IPS DF 6.9 (cell line): ENCODE measurements around the gene ESYT3.
"Not testable (repeated sequence)": the region's sequence is repeated elsewhere in the genome, so short reads cannot be mapped to it uniquely, and the experiment has no call there.

Experiments used
- DNase-seq: peaks from one replicate; pipeline ENCODE4 v3.0.0-alpha.2; 2013; ENCODE audit warnings: low read depth, low spot score
- H3K27ac ChIP-seq: one replicate; pipeline ENCODE4 v1.5.1; 2013; ENCODE audit warnings: low read length, control low read depth
- H3K27me3 ChIP-seq: 2 replicates; pipeline ENCODE4 v1.6.1; 2013; ENCODE audit warnings: mild to moderate bottlenecking, low read length; ENCODE audit not compliant: control insufficient read depth, insufficient read depth
- H3K36me3 ChIP-seq: 2 replicates; pipeline ENCODE4 v1.6.1; 2013; ENCODE audit warnings: low read length; ENCODE audit not compliant: control insufficient read depth, insufficient read depth
- H3K4me1 ChIP-seq: 2 replicates; pipeline ENCODE4 v1.6.1; 2013; ENCODE audit warnings: low read length; ENCODE audit not compliant: control insufficient read depth, insufficient read depth
- H3K4me3 ChIP-seq: 2 replicates; pipeline ENCODE4 v1.5.1; 2013; ENCODE audit warnings: mild to moderate bottlenecking, low read length
- H3K9me3 ChIP-seq: 2 replicates; pipeline ENCODE4 v1.6.1; 2013; ENCODE audit warnings: low read length, inconsistent platforms; ENCODE audit not compliant: control insufficient read depth, insufficient read depth
- WGBS: extraction: QIAGEN DNeasy Blood & Tissue Kit; methylation state at CpG from one replicate; pipeline ENCODE4 v1.1.7; 2013; ENCODE audit warnings: mixed read lengths, missing lambda C conversion rate; ENCODE audit not compliant: insufficient read length, insufficient coverage; 5-methylcytosine and 5-hydroxymethylcytosine counted together

The ESYT3 gene

DNA sequence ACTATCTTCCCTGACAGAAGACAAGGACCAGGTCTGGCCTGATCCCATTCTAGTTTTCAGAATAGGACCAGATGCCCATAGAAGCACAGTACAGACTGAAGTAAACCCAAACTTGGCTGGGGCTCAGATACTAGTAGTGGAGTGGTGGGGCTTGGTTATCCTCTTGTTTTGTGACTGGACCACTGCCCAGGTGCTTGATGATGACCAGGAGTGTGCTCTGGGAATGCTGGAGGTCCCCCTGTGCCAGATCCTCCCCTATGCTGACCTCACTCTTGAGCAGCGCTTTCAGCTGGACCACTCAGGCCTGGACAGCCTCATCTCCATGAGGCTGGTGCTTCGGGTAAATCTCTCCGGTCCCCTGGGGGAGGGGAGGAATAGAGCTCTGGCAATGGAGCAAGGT, 36.3 kb downstream of the ESYT3 start:
- no peak for DNase-seq

DNA sequence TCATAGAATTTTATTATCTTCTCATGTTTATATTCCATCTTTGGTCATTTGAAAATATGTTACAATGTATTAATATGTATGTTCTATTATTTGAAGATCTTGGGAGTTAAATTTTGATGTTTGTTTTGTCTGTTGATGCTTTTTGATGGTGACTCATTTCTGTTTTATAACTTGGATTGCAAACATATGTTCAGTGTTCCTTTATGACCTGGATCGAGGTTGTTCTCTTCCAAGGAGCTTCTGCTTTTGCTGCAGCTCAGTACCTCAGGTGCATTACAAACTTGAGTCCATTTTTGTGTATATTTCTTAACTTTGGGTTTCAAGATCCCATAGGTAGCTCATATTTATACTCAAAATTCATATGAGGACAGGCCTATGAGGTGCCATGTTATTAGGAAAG, 37.1 kb downstream of the ESYT3 start:
- Histone ChIP-seq H3K27ac (no peak overlapping the region), H3K4me1 (no peaks in the 10 kb centered on the region)

More for the DNA sequence above, 36.3 kb downstream of the ESYT3 start:
- no CpG with 5 or more reads among the region's 3 CpGs for WGBS
- H3K4me3 ChIP-seq: no peak overlapping the region
- H3K27me3 ChIP-seq: no peaks in the 10 kb centered on the region
- H3K27ac ChIP-seq: no peak overlapping the region
- H3K36me3 ChIP-seq: no peaks in the 10 kb centered on the region
- H3K4me1 ChIP-seq: no peaks in the 10 kb centered on the region
- no peaks in the 10 kb centered on the region for H3K9me3 ChIP-seq

DNA sequence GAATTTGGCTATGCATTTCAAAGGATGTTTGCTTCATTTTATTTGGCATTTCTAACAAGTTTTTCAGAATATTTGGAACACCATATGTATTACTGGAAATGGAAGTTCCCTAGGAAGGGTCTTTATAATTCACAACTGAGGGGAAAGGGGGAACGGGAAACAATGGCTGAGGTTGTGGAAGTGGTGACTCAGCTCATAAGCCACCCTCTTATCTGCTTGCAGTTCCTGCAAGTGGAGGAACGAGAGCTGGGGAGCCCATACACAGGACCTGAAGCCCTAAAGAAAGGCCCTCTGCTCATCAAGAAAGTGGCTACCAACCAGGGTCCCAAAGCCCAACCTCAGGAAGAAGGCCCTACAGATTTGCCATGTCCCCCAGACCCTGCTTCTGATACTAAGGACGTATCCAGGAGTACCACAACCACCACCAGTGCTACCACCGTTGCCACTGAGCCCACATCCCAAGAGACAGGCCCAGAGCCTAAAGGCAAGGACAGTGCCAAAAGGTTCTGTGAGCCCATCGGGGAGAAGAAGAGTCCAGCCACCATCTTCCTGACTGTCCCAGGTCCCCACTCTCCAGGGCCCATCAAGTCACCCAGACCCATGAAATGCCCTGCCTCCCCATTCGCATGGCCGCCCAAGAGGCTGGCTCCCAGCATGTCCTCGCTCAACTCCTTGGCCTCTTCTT, 37.9 kb downstream of the ESYT3 start:
- Histone ChIP-seq H3K9me3 (no peaks in the 10 kb centered on the region), H3K27me3 (no peaks in the 10 kb centered on the region), H3K27ac (no peak overlapping the region), H3K4me3 (no peak overlapping the region), H3K36me3 (no peaks in the 10 kb centered on the region), H3K4me1 (no peaks in the 10 kb centered on the region)
- WGBS: no CpG with 5 or more reads among the region's 8 CpGs
- no peak for DNase-seq

More for the DNA sequence above, 37.1 kb downstream of the ESYT3 start:
- Histone ChIP-seq H3K9me3 (no peaks in the 10 kb centered on the region), H3K36me3 (no peaks in the 10 kb centered on the region), H3K4me3 (no peak overlapping the region), H3K27me3 (no peaks in the 10 kb centered on the region)
- DNase-seq: no peak
- WGBS: no CpG with 5 or more reads among the region's 1 CpG

DNA sequence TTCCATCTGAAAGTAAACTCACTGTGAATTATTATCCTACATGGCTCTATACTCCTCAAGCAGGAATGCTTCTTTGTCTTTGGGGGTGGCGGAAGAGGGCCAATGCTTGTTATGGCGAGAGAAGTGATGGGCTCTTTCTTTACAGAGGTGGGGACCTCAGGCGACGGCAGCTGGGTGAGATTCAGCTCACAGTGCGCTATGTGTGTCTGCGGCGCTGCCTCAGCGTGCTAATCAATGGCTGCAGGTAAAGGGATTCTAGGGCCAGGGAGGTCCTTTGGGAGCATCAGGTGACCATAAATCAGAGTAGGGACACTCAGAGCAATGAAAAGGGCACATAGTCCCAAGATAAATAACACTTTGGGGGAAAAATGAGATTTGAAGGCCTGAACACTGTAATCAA, 39.0 kb downstream of the ESYT3 start:
- Histone ChIP-seq H3K4me3 (no peak overlapping the region), H3K9me3 (no peaks in the 10 kb centered on the region), H3K4me1 (no peaks in the 10 kb centered on the region), H3K27ac (no peak overlapping the region), H3K36me3 (no peaks in the 10 kb centered on the region), H3K27me3 (no peaks in the 10 kb centered on the region)
- WGBS: no CpG with 5 or more reads among the region's 8 CpGs
- DNase-seq: no peak

DNA sequence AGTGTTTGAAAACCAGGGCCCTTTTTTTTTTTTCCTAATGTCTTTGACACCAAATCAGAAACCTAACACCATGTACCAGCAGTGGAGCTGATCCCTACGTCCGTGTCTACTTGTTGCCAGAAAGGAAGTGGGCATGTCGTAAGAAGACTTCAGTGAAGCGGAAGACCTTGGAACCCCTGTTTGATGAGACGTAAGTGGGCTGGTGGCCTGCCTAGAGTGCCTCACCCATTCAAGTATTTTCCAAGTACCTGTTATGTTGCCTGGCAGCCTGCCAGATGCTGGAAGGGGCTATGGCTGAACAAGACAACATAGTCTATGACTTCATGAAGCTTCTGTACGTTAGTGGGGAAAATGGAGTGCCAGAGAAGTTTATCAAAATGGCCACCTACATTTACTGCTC, 39.7 kb downstream of the ESYT3 start:
- no CpG with 5 or more reads among the region's 6 CpGs for WGBS

DNA sequence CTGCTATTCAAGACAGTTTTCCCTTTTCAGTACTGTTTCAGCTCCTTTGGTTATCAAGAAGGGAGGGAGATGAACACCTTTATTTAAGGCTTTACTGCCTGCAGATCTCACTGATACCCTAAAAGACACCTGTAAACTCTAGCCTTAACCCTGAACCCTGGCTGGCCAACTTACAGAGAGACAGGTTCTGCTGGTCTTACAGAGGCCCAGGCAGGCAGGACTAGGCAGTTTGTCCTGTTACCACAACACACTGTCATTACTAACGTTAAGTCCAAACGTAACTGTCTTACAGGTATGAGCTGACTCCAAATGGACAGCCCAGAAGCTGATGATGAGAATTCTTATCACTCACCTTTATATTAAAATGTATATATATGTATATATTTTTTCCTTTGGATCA, 42.1 kb downstream of the ESYT3 start:
- H3K4me3 ChIP-seq: no peak overlapping the region
- H3K4me1 ChIP-seq: no peaks in the 10 kb centered on the region
- H3K27ac ChIP-seq: no peak overlapping the region
- no peaks in the 10 kb centered on the region for H3K27me3 ChIP-seq
- no CpG with 5 or more reads among the region's 2 CpGs for WGBS
- no peak for DNase-seq
- no peaks in the 10 kb centered on the region for H3K36me3 ChIP-seq
- no peaks in the 10 kb centered on the region for H3K9me3 ChIP-seq

More for the DNA sequence above, 39.7 kb downstream of the ESYT3 start:
- H3K9me3 ChIP-seq: no peaks in the 10 kb centered on the region
- no peaks in the 10 kb centered on the region for H3K36me3 ChIP-seq
- no peak for DNase-seq
- H3K27ac ChIP-seq: no peak overlapping the region
- no peaks in the 10 kb centered on the region for H3K4me1 ChIP-seq
- H3K27me3 ChIP-seq: no peaks in the 10 kb centered on the region
- no peak overlapping the region for H3K4me3 ChIP-seq

DNA sequence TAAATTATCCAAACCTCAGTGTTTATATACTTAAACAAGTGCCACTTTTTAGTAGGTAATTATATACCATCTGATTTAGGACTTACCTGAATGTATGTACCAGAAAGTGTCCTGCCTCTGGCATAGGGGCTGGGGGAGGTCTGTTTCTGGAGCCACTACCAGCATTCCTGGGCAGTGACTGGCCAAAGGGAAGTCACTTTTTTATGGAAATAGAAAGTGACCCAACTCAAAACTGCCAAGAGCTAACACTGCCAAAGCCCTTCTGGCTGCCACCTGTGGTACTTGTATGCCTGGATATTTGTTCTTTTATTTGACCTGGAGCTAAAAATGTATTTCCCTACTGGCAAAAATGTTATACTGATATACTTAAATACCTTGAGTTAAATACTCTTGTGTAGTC, 42.7 kb downstream of the ESYT3 start:
- Histone ChIP-seq H3K4me3 (no peak overlapping the region), H3K4me1 (no peaks in the 10 kb centered on the region), H3K36me3 (no peaks in the 10 kb centered on the region), H3K27me3 (no peaks in the 10 kb centered on the region), H3K9me3 (no peaks in the 10 kb centered on the region), H3K27ac (no peak overlapping the region)
- DNase-seq: no peak

DNA sequence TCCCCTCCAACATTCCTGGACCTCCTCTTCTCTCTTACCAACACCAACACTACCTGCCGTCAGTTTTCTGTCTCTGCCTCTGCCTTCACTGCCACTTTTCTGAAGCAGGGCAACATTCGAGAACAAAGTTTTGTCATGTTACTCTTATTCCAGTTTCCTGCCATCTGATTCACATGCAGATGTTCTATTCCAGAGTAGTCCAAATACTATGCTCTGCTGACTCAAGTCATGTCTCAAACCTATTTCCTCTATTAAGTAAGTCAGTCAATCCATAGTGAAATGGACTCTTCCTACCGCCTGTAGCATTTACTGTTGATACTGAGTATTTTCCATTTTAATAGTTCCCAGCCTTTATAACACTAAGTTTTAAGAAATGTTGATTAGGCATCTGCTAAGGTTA, 43.4 kb downstream of the ESYT3 start:
- Histone ChIP-seq H3K27ac (no peak overlapping the region), H3K36me3 (no peaks in the 10 kb centered on the region), H3K27me3 (no peaks in the 10 kb centered on the region), H3K4me1 (no peaks in the 10 kb centered on the region), H3K4me3 (no peak overlapping the region), H3K9me3 (no peaks in the 10 kb centered on the region)
- WGBS: no CpG with 5 or more reads among the region's 3 CpGs
- no peak for DNase-seq

DNA sequence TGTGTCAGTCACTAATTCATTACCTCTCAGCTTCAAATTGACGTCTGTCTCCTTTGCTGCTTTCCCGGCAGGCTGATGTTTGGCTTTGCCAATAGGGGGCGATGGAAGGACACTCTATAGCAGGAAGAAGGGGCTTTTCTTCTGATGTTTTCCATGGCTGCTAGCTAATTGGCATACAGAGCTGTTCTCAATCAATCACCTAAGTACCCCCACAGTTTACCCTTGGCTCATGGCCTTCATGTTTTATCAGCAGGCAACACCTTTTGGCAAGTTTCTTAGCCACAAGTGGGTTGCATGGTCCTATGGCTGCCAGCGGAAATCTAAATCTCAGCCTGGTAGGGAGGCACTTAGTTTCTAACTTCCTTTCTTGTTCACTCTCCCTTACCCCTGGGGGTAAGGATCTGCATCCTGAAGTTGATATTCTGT, 45.0 kb downstream of the ESYT3 start:
- H3K9me3 ChIP-seq: no peaks in the 10 kb centered on the region
- peak; percentile 16 for DNase-seq
- no peaks in the 10 kb centered on the region for H3K36me3 ChIP-seq
- no peak overlapping the region for H3K27ac ChIP-seq
- no peaks in the 10 kb centered on the region for H3K4me1 ChIP-seq
- H3K4me3 ChIP-seq: no peak overlapping the region
- H3K27me3 ChIP-seq: no peaks in the 10 kb centered on the region
- whole genome bisulfite sequencing: no CpG with 5 or more reads among the region's 4 CpGs

DNA sequence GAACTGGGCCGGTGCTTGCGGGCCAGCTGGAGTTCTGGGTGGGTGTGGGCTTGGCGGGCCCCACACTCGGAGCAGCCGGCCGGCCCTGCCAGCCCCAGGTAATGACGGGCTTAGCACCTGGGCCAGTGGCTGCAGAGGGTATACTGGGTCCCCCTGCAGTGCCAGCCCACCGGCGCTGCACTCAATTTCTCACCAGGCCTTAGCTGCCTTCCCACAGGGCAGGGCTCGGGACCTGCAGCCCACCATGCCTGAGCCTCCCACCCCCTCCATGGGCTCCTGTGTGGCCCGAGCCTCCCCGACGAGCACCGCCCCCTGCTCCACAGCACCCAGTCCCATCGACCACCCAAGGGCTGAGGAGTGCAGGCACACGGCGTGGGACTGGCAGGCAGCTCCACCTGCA, 50.3 kb downstream of the ESYT3 start:
- not testable (repeated sequence) for H3K4me3 ChIP-seq, H3K9me3 ChIP-seq, H3K27me3 ChIP-seq, H3K4me1 ChIP-seq, H3K36me3 ChIP-seq, H3K27ac ChIP-seq, DNase-seq
- no CpG with 5 or more reads among the region's 17 CpGs for WGBS

DNA sequence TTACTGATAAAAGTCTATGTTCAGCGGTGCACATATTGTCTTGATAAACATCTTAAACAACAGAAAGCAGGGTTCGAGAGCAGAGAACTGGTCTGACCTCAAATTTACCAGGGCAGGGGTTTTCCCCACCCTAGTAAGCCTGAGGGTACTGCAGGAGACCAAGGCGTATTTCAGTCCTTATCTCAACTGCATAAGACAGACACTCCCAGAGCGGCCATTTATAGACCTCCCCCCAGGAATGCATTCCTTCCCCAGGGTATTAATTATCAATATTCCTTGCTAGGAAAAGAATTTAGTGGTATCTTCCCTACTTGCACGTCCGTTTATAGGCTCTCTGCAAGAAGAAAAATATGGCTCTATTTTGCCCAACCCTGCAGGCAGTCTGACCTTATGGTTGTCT, 52.2 kb downstream of the ESYT3 start:
- H3K27ac ChIP-seq, H3K9me3 ChIP-seq, H3K4me3 ChIP-seq, H3K27me3 ChIP-seq, H3K4me1 ChIP-seq, H3K36me3 ChIP-seq, DNase-seq: not testable (repeated sequence)
- no CpG with 5 or more reads among the region's 6 CpGs for WGBS
